Stimulated activated CD8-positive, alpha-beta memory T cell treated with anti-CD3 and anti-CD28 coated beads, Interleukin-7, amount 100 ng/mL, for 4 hours (primary cell): Measurements from ENCODE around the gene NEK11.

Experiments
- DNase-seq, 2 donors: peaks; one replicate each; pipeline ENCODE4 v3.0.0-alpha.2; 2020; ENCODE audit warnings: low read depth in 2 of 2

Gene NEK11

DNA sequence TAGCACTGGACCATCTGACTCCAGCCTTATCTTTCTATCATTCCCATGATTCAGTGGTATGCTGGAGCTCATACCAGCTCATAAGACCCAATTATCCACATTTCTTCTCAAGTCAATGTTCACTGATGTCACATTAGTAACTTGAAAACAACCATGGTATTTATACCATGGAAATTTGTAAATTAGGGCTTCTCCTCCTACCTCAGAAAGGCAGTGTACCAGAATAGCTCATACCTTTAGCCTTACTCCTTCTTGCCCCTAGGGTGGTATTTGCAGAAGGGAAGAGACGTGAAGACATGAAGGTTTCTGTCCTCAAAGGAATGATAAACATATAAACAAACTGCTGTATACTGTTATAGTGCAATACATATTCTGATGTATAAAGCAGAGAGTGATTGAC, 114.2 kb downstream of the NEK11 start:
- no peak for DNase-seq

DNA sequence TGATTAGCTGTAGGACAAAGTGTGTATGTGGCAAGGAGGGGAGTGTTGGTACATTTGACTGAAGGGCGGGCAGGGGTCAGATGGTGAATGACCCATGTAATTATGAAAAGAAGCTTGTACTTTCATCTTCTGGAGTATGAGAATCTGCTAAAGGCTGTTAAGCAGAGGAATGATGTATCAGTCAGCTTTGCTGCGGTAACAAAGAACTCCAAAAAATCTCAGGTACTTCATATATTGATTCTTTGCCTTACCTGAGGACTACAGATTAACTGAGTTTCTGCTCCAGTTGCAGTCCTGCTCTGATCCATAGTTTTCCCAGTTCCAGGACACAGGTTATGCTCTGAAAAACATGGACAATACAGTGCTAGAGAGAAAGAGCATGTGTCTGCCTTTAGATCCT, 115.1 kb downstream of the NEK11 start:
- no peak for DNase-seq

DNA sequence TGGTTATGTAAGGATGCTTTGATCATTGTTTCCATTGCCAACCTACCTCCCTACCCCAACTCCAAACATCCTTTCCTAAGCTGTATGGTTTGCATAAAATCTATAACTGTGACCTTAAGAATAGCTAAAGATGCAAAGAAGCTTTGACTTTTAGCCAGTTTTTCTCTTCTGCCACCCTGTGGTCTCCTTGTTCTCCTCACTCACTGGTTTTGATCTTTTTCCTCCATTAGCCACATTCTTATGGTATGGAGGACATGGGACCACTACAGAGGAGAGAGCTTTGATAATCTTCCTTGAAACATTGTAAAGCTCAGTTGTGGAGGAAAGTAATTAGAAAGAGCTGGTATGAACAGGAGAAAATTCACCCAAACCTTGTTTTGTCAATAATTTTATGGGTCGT, 115.9 kb downstream of the NEK11 start:
- DNase-seq, result no peak

DNA sequence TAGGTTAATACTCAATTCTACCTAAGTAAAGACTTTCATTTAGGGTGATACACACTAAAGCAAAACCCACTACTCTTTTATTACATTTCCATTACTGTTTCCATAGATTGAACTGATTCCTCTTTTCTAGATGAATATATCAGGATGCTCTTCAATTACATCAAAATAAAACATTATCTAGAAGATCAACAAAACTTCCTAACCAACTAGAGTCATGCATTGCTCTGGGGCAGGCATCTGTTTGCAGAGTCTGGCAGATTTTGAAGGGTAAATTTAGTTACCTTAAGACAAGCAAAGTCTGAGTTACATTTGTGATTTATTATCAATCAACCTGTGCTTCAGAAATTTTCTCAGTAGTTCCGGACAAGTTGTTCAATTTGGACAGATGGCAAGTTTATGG, 117.1 kb downstream of the NEK11 start:
- no peak for DNase-seq

DNA sequence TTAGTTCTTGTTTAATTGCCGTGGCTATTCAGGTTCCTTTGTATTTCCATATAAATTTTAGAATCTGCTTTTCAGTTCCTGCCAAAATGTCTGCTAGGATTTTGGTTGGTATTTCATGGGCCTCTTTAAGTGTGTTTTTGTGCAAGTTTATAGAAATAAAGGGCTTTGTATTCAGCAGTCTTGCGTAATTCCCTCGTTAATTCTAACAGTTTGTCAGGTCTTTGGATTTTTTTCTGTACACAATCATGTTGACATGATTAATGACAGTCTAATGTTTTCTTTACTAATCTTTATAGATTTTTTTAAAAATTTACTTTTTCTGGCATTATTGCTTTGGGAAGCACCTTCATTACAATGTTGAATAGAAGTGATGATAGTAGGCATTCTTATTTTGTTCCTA, 120.9 kb downstream of the NEK11 start:
- DNase-seq, result no peak

DNA sequence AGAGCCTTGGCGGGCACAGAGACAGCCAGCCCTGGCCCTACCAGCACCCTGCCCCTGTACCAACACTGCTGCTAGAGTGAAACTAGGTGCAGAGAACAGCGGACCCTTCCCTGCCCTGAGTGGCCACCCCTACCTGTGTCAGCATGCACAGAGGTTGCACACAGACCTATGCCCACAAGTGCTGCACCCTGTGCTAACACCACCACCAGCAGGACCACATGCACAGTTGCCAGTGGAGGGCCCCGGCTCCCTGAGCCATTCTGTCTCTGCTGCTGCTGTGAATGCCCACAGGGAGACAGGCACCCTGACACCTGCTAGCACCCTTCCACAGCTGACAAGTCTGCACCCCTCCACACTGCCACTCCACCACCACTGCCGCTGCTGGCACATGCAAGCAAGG, 131.8 kb downstream of the NEK11 start:
- no peak for DNase-seq

DNA sequence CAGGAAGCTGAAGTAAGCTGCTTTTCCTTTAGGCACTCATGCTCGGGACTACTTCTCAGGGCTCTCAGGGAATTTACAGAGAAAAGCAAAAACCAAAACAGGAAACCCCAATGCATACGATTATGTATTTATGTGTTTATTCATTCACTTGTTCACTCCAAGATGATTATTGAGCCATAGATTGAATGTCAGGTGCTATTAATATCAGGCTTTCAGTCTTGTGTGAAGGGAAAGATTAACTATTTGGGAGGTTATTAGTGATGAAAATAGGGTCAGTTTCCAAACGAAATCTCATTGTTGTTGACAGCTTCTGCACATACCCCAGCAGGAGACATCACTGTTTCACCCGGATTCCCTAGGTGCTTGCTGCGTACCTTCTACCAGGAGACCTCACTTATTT, 135.8 kb downstream of the NEK11 start:
- DNase-seq, result no peak

DNA sequence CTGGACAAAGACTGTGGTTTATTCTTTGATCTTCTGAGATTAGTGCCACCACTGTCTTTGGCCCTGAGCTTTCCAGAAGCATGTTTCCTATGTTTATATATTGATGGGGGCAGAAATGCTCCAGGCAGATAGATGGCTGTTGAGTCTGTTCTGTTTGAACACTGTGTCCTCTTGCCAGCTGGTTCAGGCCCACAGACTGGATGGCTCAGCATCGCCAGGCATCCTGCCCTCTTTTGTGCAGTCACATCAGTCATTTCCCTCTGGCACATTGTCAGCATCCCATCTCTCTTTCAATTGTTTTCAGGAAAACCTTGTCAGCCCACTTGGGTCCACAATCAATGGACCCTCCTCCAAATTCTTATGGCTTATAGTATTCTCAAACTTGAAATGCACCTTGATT, 141.2 kb downstream of the NEK11 start:
- DNase-seq, result no peak

DNA sequence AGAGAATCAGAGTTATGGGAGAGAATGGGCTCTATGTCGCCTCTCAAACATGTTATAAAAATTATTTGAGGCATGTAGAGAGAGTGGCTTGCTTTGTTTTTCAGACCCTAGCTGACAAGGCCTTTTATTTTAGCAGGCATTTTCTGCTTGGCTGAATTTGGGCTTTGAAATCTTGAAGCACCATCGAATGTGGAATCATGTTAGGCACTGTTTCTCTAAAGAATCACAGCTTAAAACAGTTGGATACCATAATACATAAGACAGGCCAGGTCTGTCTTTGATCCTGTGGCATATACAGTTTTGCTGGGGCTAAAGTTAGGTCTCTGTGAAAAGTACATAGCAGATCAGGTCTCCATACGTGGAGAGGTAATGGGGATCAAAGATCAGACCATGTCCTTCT, 142.7 kb downstream of the NEK11 start:
- no peak for DNase-seq

DNA sequence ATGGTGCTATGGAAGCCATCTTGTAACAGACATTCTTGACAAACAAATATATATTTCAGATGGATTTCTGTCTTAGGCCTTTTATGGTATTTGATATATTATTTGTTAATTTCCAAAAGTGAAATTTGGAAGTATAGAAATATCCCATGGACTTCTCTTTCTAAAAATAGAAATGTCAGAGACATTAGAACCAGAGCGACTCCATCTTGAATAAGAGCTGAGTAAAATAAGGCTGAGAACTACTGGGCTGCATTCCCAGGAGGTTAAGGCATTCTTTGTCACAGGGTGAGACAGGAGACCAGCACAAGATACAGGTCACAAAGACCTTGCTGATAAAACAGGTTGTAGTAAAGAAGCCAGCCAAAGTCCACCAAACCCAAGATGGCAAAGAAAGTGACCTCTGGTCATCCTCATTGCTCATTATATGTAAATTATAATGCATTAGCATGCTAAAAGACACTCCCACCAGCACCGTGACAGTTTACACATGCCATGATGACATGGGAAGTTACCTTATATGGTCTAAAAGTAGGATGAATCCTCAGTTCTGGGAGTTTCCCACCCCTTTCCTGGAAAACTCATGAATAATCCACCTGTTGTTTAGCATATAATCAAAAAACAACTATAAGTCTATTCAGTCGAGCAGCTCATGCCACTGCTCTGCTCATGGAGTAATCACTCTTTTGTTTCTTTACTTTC, 146.0 kb downstream of the NEK11 start:
- no peak for DNase-seq

DNA sequence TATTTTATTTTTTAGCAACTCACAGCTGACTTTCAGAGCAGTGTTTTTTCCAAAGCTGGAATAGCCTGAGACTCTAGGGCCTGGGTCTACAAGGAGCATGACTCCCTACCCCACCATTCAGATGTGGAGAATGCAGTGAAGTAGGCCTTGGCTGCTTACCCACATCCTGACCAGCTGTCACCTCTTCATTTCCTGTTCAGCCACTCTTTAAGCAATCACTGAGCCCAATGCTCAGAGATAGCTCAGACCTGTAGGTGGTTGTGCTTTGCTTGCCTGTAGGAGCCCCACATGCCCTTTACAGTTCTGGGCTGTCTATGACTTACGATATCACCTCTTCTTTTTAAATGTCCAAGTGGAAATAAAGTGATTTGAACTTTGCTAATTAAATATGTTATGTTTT, 148.1 kb downstream of the NEK11 start:
- peak; percentile 2 to 9 for DNase-seq

DNA sequence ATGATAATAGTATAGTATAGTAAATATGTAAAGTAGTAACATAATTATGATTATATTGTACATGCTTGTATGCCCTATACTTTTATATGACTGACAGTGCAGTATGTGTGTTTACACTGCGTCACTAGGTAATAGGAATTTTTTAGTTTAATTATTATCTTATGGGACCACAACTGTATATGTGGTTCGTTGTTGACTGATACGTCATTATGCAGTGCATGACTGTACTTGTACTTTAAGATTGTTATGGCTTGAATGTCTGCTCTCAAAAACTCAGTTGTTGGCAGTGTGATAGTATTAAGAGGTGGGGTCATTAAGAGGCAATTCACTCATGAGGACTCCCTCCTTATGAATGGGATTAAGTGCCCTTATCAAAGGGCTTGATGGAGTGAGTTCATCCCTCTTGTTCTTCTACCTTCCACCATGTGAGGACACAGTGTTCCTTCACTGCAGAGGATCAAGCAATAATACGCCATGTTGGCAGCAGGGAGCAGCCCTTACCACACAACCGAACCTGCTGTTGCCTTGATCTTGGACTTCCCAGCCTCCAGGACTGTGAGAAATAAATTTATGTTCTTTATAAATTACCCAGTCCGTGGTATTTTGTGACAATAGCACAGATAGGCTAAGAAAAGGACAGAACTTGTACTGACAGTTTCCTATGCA, 152.2 kb downstream of the NEK11 start:
- no peak for DNase-seq

DNA sequence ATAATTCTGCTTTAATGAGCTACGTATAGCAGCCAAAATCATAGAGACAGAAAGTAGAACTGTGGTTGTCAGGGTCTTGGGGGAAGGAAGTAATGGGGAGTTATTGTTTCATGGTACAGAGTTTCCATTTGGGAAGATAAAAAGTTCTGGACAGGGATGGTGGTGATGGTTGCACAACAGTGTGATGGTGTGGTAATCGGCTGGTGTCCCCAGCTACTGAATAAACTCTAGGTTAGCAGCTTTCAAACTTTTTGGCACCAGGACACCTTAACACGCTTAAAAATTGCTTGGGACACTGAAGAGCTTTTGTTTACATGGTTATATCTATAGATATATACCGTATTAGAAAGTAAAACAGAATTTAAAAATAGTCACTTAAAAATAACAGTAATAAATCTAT, 166.0 kb downstream of the NEK11 start:
- DNase-seq, result no peak

DNA sequence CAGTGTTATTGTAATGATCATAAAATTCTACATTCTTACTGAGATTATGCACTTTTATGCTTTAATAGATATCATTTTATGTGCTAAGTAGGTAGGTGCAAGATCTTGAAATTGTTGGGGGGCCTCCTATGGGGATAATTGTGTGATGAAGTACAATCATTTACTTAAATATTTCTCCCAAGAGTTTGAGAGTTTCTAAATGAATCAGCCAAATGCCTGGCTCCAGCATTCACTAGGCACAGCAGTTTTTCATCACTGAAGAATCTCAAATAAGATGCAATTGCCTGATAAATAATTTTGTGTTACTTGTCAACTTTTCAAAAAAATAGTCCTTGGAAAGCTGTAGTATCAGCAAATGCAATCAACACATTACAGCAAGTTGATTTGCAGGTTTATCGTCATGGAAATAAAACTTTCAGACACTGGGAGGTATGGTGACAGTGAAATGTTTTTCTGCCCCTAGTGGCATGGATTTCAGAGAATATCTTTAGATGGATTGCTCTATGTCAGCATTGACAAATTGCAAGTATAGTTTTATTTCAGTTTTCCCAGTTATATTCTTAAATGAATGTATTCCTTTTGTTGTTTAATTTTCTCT, 167.1 kb downstream of the NEK11 start:
- no peak for DNase-seq

DNA sequence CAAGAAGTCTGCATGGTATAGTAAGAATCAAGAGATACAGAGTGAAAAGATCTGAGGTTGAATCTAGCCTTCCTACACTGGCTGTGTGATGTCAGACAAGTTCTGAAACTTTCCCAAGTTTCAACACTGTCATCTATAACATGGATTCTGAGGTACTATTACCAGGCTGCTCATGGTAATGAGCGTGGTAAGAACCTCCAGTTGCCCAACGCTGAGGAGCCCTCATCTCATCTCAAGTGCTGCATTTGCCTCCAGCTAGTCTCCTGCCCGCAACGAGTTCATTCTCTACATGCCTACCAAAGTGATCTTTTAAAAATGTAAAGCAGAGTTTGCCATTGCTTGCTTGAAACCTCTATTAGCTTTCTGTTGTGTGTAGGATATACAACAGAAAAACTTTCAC, 168.1 kb downstream of the NEK11 start:
- DNase-seq, result no peak

DNA sequence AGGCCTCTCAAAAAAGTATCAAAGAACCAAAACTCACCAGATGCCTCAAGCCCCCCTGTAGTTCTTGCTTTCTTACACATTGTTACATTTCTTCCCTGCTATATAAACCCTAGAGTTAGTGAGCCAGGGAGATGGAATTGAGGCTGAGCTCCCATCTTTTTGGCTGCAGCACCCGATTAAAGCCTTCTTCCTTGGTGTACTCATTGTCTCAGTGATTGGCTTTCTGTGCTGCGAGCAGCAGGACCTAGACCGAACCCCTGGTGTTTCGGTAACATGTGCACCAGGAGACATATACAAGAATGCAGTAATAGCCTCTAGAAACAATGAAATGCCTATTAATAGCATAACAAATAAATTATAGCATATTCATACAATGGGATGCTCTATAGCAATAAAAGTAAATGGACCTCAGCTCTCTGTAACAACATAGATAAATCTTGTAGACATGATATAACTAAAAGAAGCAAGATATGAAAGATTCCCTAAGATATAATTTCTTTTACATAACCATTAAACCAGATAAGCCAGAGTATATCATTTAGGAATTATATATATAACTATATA, 174.0 kb downstream of the NEK11 start:
- DNase-seq, result no peak

DNA sequence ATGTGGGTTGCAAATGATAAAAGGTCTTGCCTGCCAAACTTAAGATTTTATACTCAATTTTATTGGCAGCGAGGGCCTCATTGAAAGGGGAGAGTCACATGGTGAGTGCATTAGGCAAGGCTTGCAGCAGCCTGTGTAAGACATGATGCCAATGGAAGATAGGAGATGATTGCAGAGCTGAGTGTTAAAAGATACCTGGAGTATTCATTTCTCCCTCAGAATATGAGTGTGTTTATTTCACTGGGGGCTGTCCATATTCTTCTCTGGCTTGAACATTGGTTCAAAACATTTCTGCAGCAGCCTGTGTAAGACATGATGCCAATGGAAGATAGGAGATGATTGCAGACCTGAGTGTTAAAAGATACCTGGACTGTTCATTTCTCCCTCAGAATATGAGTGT, 189.7 kb downstream of the NEK11 start:
- no peak for DNase-seq

DNA sequence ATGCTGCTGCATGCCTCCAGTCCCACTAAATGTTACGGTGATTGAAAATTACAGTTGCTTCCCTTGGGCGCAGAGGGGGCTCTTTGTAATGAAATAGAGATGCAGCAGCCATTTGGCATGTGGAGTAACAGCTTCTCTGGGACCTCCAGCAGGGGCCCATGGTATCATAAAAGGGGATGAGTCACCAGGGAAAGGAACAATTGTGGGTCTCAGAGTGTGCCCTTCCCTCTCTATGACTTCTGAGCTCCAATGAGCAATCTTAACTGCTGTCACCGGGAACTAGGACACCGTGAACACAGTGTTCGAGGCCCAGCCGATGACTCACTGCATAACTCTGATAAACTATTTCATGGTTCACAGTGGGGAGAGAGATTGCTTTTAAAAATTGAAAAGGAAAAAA, 190.1 kb downstream of the NEK11 start:
- no peak for DNase-seq

DNA sequence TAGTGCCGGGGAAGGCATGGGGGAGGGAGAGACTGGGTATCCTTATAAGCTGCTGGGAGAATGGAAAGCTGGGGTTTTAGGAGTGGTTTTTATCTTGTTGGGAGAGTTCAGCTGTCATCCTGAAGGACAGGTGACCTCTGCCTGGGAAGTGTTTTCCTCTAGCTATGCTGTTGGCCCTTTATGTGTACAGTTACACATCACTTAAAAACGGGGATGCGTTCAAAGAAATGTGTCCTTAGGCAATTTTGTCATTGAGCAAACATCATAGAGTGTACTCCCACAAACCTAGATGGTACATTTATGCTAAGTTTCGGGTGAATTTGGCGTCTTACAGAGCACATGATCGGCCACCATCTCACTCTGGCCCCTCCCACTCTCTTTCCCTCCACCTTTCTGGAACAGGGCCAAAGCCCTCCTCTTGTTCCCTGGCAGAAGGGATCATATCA, 190.6 kb downstream of the NEK11 start:
- no peak for DNase-seq

DNA sequence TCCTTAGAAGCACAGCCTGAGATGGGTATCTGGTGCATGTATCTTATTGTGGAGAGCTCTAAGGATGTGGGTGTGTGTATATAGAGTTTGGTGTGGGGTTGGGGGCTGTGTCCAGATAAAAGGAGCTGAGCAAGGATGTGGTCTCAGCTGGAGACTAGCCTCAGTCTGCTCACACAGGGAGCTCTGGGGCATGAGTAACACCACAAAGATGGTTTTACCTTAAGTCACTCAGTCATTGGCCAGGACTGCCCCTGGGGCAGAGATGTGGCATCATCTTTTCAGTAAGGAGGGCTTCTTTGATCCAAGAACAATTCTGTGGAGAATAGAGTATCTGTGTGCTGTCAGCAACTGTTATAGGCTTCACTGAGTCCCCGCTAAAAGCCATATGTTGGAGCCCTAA, 191.5 kb downstream of the NEK11 start:
- no peak for DNase-seq

DNA sequence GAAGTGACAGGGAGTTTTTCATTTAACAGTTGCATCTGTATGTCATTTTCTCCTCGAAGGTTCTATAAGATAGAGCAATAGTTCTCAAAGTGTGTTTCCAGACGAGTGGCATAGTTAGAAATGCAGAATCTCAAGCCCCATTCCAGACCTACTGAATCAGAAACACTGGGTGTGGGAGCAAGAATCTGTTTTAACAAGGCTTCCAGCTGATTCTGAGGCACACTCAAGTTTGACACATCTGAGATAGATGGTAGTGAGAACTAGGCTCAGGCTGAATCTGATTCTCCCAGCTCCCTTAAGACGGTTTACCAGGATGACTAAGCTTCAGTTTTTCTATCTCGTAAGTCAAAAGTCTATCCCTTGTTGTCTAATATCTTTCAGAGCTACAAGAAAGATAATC, 195.1 kb downstream of the NEK11 start:
- DNase-seq, result no peak

DNA sequence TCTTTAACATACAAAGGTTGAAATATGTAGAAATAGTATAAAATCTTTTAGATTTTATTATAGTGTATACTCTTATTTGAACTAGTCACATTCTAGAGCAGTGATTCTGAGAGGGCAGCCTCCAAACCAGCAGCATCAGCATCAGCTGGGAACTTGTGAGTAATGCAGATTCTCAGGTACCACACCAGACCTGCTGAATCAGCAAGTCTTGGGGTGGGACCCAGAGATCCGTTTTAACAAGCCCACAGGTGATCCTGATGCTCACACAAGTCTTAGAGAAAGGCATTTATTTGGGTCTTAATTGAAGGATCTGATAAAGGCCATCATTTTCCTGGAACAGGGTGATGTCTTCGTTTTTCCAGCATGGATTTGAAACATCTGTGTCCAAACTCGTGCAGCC, 195.9 kb downstream of the NEK11 start:
- no peak for DNase-seq
